HG02759 (cell line): Measurements from ENCODE around the gene H6PD.
"Not testable (repeated sequence)": the region's sequence is repeated elsewhere in the genome, so short reads cannot be mapped to it uniquely, and the experiment has no call there.

ENCODE experiments used
- ATAC-seq: cut with Tn5 transposase; IDR thresholded peaks from one replicate; pipeline ENCODE4 v1.9.1; 2021; ENCODE audit warnings: mild to moderate bottlenecking, moderate library complexity; ENCODE audit not compliant: unreplicated experiment

The H6PD gene

DNA sequence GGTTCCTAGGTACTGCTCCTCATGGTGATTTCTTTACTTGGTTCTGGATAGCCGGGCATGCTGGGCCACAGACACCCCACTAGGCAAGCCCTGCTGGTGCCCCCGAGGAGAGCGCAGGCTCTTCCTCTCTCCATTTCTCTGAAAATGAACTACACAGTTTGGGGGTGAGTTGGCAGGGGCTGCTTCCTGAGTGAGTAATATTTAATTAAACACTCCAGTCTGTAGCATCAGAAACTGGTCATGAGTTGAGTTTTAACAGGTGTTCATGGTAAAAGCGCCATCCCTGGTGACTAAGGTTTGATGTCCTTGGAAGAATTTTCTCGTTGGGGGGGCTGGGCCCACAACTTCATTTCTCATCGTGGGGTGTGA is 59.8 kb downstream of the H6PD start:
- ATAC-seq: no peak

DNA sequence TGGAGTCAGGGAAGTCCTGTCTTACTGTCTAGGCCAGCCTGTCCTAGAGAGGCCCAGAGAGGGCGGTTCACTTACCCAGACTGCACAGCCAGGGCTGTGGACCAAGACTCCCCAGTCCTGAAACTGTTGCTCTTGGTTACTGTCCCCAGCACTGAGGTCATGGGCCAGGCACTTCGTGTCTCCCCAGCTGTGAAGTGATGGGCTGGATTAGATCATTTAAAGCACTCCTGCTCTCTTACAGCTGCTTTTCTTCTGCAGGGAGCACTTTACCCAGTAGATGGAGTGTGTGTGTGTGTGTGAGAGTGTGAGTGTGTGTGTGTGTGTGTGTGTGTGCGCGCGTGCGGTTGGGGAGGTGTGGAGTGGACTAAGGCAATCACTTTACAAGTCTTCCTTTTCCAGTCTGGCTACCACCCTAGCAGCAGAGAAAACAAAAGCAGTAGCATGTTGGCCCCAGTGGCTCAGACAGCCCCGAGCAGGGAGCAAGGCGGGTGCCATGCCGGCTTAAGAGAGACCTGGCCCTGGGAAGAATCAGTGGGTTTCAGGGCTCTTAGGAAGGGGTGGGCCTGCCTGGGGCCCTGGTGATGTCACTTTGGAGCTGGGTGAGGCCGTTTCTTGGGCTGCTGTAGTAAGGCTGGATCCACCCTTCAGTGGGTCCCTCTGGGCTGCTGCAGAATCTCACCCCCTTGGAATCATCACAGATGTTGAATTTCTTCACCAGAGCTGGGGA is 60.5 kb downstream of the H6PD start:
- ATAC-seq: no peak

DNA sequence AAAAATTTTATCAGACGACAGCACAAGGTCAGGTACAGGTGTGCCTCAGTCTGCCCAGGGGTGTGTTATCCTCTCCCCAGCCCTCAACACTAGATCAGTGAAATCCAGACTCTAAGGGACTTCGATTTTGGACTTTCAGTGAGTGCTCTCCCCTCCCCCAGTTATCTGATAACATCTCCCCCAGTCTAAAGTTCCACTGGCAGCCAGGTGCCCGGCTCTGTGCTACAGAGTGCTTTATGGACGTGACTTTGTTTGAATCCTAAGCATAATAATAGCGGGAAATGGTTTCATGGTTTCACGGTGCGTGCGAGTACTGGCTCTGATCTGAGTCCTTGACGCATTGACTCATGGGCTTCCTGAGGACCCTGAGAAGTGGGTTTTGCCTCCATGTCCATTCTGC is 61.3 kb downstream of the H6PD start:
- ATAC-seq: no peak

- ATAC-seq: no peak
Measured at GRCh38 chr1:9296850-9297249, 62.3 kb downstream of the H6PD start.

DNA sequence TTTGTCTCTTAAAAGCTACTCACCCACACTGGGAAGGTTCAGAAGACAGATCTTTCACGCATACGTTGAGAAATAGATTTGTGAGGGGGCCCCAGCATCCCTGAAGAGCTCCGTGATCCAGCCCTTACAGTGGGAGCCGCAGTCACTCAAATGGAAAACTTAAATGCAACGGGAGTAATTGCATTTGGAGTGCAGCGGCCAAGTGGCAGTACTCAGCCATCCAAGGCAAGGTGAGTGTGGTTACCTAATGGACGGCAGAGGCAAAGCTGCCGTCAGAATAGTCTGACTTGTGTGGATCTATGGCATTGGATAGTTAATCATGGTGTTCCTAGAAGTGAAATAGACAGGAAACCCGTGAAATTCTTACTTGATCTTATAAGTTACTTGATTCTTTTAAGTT is 63.3 kb downstream of the H6PD start:
- no peak for ATAC-seq

GRCh38 chr1:9298282-9298681 is 63.7 kb downstream of the H6PD start:
- ATAC-seq: no peak

GRCh38 chr1:9299571-9300541 is 65.3 kb downstream of the H6PD start:
- ATAC-seq: not testable (repeated sequence)

DNA sequence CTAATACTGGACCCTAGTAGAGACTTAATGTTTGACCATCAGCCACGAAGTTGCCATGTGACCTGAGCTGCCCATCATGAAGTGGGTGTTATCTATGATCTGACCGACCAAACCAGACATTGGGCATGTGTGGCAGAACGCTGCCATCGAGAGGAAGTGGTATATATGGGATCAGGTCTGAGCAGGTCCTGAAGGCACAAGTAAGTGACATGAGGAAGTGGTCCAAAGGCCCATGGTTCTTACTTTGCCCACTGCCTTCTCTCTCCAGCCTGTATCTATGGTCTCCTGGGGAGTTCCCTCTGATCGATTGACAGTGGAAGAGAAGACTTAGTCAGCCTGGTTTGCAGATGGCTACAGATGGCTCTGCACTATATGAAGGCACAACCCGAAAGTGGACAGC is 66.0 kb downstream of the H6PD start:
- ATAC-seq: no peak

GRCh38 chr1:9302745-9303524 is 68.4 kb downstream of the H6PD start:
- no peak for ATAC-seq

DNA sequence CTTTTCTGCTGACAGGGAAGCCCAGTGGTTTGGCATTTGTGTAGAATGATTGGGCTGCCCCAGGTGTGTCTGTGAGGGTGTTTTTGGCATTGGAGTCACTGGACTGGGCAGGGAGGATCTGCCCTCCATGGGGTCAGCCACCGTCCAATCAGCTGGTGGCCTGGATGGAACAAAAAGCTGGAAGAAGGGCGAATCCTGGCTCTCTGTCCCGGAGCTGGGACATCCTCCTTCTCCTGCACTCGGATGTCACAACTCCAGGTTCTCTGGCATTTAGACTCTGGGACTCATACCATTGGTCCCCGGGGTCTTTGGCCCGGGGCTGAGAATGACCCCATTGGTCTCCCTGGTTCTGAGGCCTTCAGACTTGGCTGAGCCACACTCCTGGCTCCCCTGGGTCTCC is 69.3 kb downstream of the H6PD start:
- ATAC-seq: no peak

DNA sequence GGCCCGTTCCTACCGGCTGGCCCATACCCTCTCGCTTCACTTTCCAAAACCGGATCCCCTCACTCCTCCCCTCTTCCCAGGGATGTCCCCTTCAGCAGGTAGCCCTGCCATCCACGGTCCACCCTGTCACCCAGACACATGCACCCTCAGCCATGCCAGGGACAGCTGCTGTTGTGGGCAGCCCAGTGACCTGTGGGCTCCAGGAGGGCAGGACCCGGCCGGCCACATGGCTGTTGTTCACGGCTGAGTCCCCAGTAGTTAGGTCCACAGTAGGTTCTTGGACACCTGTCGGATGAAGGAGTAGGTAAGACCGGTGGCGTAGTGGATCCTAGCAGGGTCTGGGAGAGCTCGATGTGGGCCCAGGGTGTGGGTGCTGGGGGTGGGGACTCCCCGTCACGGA is 70.6 kb downstream of the H6PD start:
- no peak for ATAC-seq

- no peak for ATAC-seq
Measured at GRCh38 chr1:9306006-9306405, 71.4 kb downstream of the H6PD start.

- ATAC-seq: no peak
Measured at GRCh38 chr1:9307303-9307702, 72.7 kb downstream of the H6PD start.

DNA sequence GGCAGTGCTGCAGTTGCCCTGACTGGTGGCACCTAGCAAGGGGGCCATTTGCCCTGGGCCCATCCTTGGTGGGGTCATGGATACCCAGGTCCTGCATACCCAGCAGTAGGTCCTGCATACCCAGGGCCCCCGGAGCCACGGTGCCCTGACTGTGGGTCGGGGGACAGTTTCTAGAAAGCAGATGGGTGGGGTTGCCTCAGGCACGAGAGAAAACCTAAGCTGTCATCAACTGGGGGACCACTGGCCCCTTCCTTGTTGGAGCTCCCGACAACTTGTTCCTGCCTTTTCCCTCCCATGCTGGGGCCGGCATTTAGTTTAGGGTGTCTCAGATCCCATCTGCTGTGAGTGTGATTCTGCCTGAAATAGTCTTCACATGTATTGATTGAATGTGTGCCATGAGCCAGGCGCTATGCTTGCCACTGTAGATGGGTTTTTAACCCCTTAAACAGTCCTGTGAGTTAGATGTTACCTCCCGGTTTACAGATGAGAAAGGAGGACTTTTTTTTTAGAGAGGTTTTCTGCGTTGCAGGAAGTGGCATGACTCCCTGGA is 73.7 kb downstream of the H6PD start:
- ATAC-seq: no peak

DNA sequence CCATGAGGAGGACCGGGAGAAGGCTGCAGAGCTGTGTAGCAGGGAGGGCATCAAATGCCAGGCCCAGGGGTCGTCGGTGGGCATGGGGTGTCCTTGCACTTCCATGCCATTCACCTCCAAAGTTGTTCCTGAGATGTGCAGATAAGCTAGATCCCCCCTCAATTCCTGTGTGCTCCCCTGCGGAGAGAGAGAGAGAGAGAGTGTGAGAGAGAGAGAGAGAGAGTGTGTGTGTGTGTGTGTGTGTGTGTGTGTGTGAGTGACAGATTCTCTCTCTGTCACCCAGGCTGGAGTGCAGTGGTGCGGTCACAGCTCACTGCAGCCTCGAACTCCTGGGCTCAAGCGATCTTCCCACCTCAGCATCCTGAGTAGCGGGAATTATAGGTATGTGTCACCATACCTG is 74.5 kb downstream of the H6PD start:
- no peak for ATAC-seq

DNA sequence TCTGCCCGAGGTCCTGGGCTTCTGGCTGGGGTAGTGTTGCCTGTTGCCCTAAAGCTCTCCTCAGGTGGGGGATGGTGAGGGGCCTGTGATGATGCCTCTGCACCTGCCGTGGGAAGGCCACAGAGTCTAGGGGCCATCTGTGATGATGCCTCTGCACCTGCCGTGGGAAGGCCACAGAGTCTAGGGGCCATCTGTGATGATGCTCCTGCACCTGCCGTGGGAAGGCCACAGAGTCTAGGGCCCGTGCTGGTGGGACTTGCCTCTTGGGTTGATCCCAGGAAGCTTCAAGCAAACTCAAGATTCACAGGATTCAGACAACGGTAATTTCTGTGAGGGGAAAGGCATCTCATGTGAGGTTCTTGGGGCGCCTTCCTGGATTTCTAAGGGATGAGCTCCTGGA is 75.4 kb downstream of the H6PD start:
- no peak for ATAC-seq

DNA sequence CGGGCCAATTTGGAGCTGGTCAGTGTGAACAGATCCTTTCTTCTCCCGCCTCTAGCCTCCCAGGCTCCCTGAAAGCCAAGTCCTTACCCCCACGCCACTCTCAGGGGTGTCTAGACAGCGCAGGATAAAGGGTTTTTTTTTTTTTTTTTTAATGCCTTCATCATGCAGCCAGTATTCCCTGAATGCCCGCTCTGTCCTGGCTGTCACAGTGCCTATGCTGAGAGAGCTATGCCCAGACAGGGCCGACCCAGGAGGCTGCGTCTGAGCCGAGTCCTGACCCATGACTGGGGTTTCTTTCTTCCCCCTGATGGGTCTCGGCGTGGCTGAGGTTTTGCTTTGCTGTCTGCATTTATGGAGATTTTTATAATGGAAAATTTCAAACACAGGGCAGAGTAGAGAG is 76.5 kb downstream of the H6PD start:
- ATAC-seq: no peak

GRCh38 chr1:9311479-9311878 is 76.9 kb downstream of the H6PD start:
- no peak for ATAC-seq

DNA sequence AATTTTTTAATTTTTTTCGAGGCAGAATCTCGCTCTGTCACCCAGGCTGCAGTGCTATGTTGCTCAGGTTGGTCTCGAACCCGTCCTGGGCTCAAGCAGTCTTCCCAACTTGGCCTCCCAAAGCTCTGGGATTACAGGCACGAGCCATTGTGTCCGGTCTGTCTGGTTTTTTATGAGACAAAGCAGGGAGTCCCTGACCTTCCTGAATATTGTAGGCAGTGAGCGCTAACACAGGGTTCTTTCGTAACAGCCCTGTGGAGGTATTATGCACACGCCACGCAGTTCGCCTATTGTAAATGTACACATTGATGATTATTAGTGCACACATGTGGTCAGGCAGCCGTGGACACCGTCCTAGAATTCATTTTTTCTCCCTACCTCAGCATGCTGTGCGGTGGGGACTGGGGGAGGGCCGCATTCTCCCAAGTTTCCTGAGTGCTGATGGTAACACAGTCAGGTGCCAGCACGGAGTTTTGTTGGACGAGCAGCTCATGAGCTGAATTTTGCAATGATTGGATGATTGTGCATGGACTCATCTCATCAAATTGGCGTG is 77.7 kb downstream of the H6PD start:
- no peak for ATAC-seq

GRCh38 chr1:9313576-9313975 is 79.0 kb downstream of the H6PD start:
- ATAC-seq: no peak

- ATAC-seq: no peak
Measured at GRCh38 chr1:9314111-9314510, 79.5 kb downstream of the H6PD start.
